Endodermal cell (in vitro differentiated cells): ENCODE results near the gene ASTN2. TPM values are rescaled to one million over a fixed set of nuclear protein-coding genes. Genes with fewer than 3 reads are reported as not detected.
"Not testable (repeated sequence)": the region's sequence is repeated elsewhere in the genome, so short reads cannot be mapped to it uniquely, and the experiment has no call there.

ENCODE experiments used
- DNase-seq: peaks from one replicate; pipeline ENCODE4 v3.0.0-alpha.2; 2017
- H3K27ac ChIP-seq: 2 replicates; pipeline ENCODE4 v1.5.1; 2013; ENCODE audit warnings: mild to moderate bottlenecking, low read depth, low read length, moderate library complexity
- H3K27me3 ChIP-seq: 2 replicates; pipeline ENCODE4 v1.6.1; 2013; ENCODE audit warnings: mild to moderate bottlenecking, low read length, moderate library complexity; ENCODE audit not compliant: insufficient read depth, control insufficient read depth, poor library complexity, severe bottlenecking
- H3K36me3 ChIP-seq: 2 replicates; pipeline ENCODE4 v1.7.0; 2013; ENCODE audit warnings: mild to moderate bottlenecking, low read length, moderate library complexity; ENCODE audit not compliant: control insufficient read depth, insufficient read depth
- H3K4me1 ChIP-seq: one replicate; pipeline ENCODE4 v1.7.0; 2013; ENCODE audit warnings: low read length; ENCODE audit not compliant: control insufficient read depth, insufficient read depth
- H3K4me3 ChIP-seq: 2 replicates; pipeline ENCODE4 v1.5.1; 2013; ENCODE audit warnings: mild to moderate bottlenecking, low read length, moderate library complexity
- H3K9ac ChIP-seq: 2 replicates; pipeline ENCODE4 v1.6.1; 2013; ENCODE audit warnings: mild to moderate bottlenecking, low read length, moderate library complexity; ENCODE audit not compliant: poor library complexity, severe bottlenecking; ENCODE audit errors: extremely low read depth
- H3K9me3 ChIP-seq: 2 replicates; pipeline ENCODE4 v1.6.1; 2013; ENCODE audit warnings: mild to moderate bottlenecking, low read length, moderate library complexity; ENCODE audit not compliant: control insufficient read depth
- H3K27ac Mint-ChIP-seq: 2 replicates; pipeline ENCODE4 v1.8.0; 2020; ENCODE audit warnings: mixed read lengths
- H3K27me3 Mint-ChIP-seq: 2 replicates; pipeline ENCODE4 v1.8.0; 2021; ENCODE audit warnings: mild to moderate bottlenecking, mixed read lengths; ENCODE audit not compliant: insufficient read depth
- H3K36me3 Mint-ChIP-seq: 2 replicates; pipeline ENCODE4 v1.8.0; 2020; ENCODE audit warnings: low read depth, mixed read lengths
- H3K4me1 Mint-ChIP-seq: 2 replicates; pipeline ENCODE4 v1.8.0; 2020; ENCODE audit warnings: mixed read lengths
- H3K4me3 Mint-ChIP-seq: 2 replicates; pipeline ENCODE4 v1.8.0; 2020; ENCODE audit warnings: mild to moderate bottlenecking, moderate library complexity, mixed read lengths
- H3K9me3 Mint-ChIP-seq: 2 replicates; pipeline ENCODE4 v1.8.0; 2020; ENCODE audit warnings: mild to moderate bottlenecking, mixed read lengths
- CTCF ChIP-seq: fragments of 200-600 bp; sonication (generic); conservative IDR thresholded peaks from 2 replicates; pipeline ENCODE4 v1.5.0; 2021; ENCODE audit warnings: antibody characterized with exemption, mild to moderate bottlenecking
- WGBS, 2 experiments: methylation state at CpG; one replicate each; pipeline versions ENCODE4 v1.1.5 to v1.1.7; 2013; ENCODE audit warnings: missing lambda C conversion rate in 2 of 2, mixed read lengths in 1 of 2; ENCODE audit not compliant: insufficient coverage in 1 of 2, insufficient read length in 1 of 2; 5-methylcytosine and 5-hydroxymethylcytosine counted together
- total RNA-seq, 2 donors: library from RNA; stranded (reverse); fragmentation: NEBNext Ultra II Directional in 1 of 2; extraction: Animal tissue kit (Norgen Biotek cat#: 25700) in 1 of 2; gene quantifications; 2 replicates in 1 of 2; 3 replicates in 1 of 2; pipeline ENCODE4 v1.2.1, GENCODE V29; 2021

ASTN2 gene
- total RNA-seq, 2 donors from 2014 or later = 8.9 to 10.4 TPM

GRCh38 chr9:116897201-116897600 is 517.7 kb downstream of the ASTN2 start:
- Histone ChIP-seq H3K36me3 (no peaks in the 10 kb centered on the region), H3K27me3 (no peaks in the 10 kb centered on the region), H3K4me3 (no peak overlapping the region), H3K4me1 (no peaks in the 10 kb centered on the region), H3K9me3 (peaks cover 18% of the 10 kb centered on the region), H3K9ac (no peak overlapping the region), H3K27ac (no peak overlapping the region)
- WGBS, 2 experiments = 65 to 68% methylated on average over 4 of the region's 4 CpGs
- Mint-ChIP-seq H3K9me3 (peaks cover 12% of the 10 kb centered on the region), H3K27ac (no peak overlapping the region), H3K4me3 (no peak overlapping the region), H3K27me3 (no peaks in the 10 kb centered on the region), H3K36me3 (no peaks in the 10 kb centered on the region), H3K4me1 (peaks cover 2% of the 10 kb centered on the region)
- TF ChIP-seq CTCF = no peak
- DNase-seq = no peak

- no peak for TF ChIP-seq CTCF
- H3K4me3 Mint-ChIP-seq = no peak overlapping the region
- H3K27me3 ChIP-seq = no peaks in the 10 kb centered on the region
- H3K36me3 ChIP-seq = no peaks in the 10 kb centered on the region
- no peak for DNase-seq
- no peaks in the 10 kb centered on the region for H3K27me3 Mint-ChIP-seq
- H3K9me3 ChIP-seq = peaks cover 17% of the 10 kb centered on the region
- H3K4me3 ChIP-seq = no peak overlapping the region
- peaks cover 7% of the 10 kb centered on the region for H3K4me1 Mint-ChIP-seq
- no peak overlapping the region for H3K27ac Mint-ChIP-seq
- H3K27ac ChIP-seq = no peak overlapping the region
- H3K9me3 Mint-ChIP-seq = peaks cover 12% of the 10 kb centered on the region
- H3K9ac ChIP-seq = no peak overlapping the region
- H3K4me1 ChIP-seq = no peaks in the 10 kb centered on the region
- no peaks in the 10 kb centered on the region for H3K36me3 Mint-ChIP-seq
These were observed 518.9 kb downstream of the ASTN2 start for GRCh38 chr9:116895961-116896360.

GRCh38 chr9:116891424-116891823 is 523.4 kb downstream of the ASTN2 start:
- H3K36me3 ChIP-seq = no peaks in the 10 kb centered on the region
- peaks cover 10% of the 10 kb centered on the region for H3K27me3 Mint-ChIP-seq
- no peak for DNase-seq
- H3K4me3 Mint-ChIP-seq = no peak overlapping the region
- no peaks in the 10 kb centered on the region for H3K4me1 ChIP-seq
- H3K9me3 ChIP-seq = no peaks in the 10 kb centered on the region
- no peak for TF ChIP-seq CTCF
- no peak overlapping the region for H3K9ac ChIP-seq
- H3K27me3 ChIP-seq = no peaks in the 10 kb centered on the region
- peaks cover 15% of the 10 kb centered on the region for H3K4me1 Mint-ChIP-seq
- no peak overlapping the region for H3K4me3 ChIP-seq
- WGBS, 2 experiments = 82 to 83% methylated on average over 1 to 3 of the region's 3 CpGs
- no peaks in the 10 kb centered on the region for H3K36me3 Mint-ChIP-seq
- H3K27ac Mint-ChIP-seq = no peak overlapping the region
- no peak overlapping the region for H3K27ac ChIP-seq
- no peaks in the 10 kb centered on the region for H3K9me3 Mint-ChIP-seq

- 90% methylated on average over 4 of the region's 4 CpGs; no CpG with 5 or more reads in 1 of the 2 experiments for WGBS, 2 experiments
- DNase-seq, H3K36me3 ChIP-seq, H3K9me3 ChIP-seq, H3K9me3 Mint-ChIP-seq, H3K27me3 ChIP-seq, H3K4me3 ChIP-seq, H3K9ac ChIP-seq, H3K27ac Mint-ChIP-seq, H3K4me1 ChIP-seq, H3K4me3 Mint-ChIP-seq, H3K36me3 Mint-ChIP-seq, H3K27ac ChIP-seq: not testable (repeated sequence)
- H3K4me1 Mint-ChIP-seq = peaks cover 16% of the 10 kb centered on the region
- H3K27me3 Mint-ChIP-seq = peaks cover 15% of the 10 kb centered on the region
These were observed 526.4 kb downstream of the ASTN2 start for GRCh38 chr9:116888476-116888875.
